GM10266 (cell line): ENCODE measurements around the gene MAMDC2.

Experiments
- DNase-seq: peaks from one replicate; pipeline ENCODE4 v3.0.0; 2012; ENCODE audit errors: extremely low spot score
- CTCF ChIP-seq: IDR thresholded peaks from 2 replicates; pipeline ENCODE4 v1.5.1; 2012; ENCODE audit warnings: mild to moderate bottlenecking, low read depth; ENCODE audit not compliant: control insufficient read depth, insufficient read depth; ENCODE audit errors: missing control alignments

The MAMDC2 gene

GRCh38 chr9:70015099-70015498 lies 28.5 kb upstream of the MAMDC2 start:
- DNase-seq = no peak
- no peak for TF ChIP-seq CTCF

- no peak for TF ChIP-seq CTCF
- no peak for DNase-seq
Measured at GRCh38 chr9:70020217-70020616, 23.4 kb upstream of the MAMDC2 start.

- no peak for TF ChIP-seq CTCF
- DNase-seq = no peak
Measured at GRCh38 chr9:70020991-70021571, 22.6 kb upstream of the MAMDC2 start.

- no peak for TF ChIP-seq CTCF
- DNase-seq = no peak
Measured at GRCh38 chr9:70028287-70028686, 15.4 kb upstream of the MAMDC2 start.

- no peak for TF ChIP-seq CTCF
- no peak for DNase-seq
Measured at GRCh38 chr9:70030156-70030555, 13.5 kb upstream of the MAMDC2 start.

GRCh38 chr9:70031141-70031545 lies 12.5 kb upstream of the MAMDC2 start:
- no peak for DNase-seq
- no peak for TF ChIP-seq CTCF

GRCh38 chr9:70034271-70034711 lies 9.4 kb upstream of the MAMDC2 start:
- DNase-seq = no peak
- no peak for TF ChIP-seq CTCF
